Uterus (tissue), 4 donors: ENCODE measurements around the gene NOTCH3. TPM values are rescaled to one million over a fixed set of nuclear protein-coding genes. Genes with fewer than 3 reads are reported as not detected.
A peak's percentile ranks its signal among the peaks of the same experiment; 100 is the strongest.

Experiments
- DNase-seq, 2 donors: peaks; one replicate each; pipeline ENCODE4 v3.0.0-alpha.2; 2019 to 2020
- H3K27ac ChIP-seq, 2 donors: fragments of 200-600 bp; sonication (generic); 1 replicate in 1 of 2; 2 replicates in 1 of 2; pipeline ENCODE4 v1.5.1; 2016 to 2018
- H3K27me3 ChIP-seq, 2 donors: fragments of 200-600 bp; sonication (generic); one replicate each; pipeline ENCODE4 v1.5.1; 2018 to 2019; ENCODE audit warnings: control low read depth in 1 of 2
- H3K36me3 ChIP-seq, 2 donors: fragments of 200-600 bp; sonication (generic); one replicate each; pipeline ENCODE4 v1.5.1; 2019; ENCODE audit warnings: control low read depth in 1 of 2
- H3K4me1 ChIP-seq, 2 donors: fragments of 200-600 bp; sonication (generic); one replicate each; pipeline ENCODE4 v1.5.1; 2018 to 2019; ENCODE audit warnings: control low read depth in 1 of 2
- H3K4me3 ChIP-seq, 2 donors: fragments of 200-600 bp; sonication (generic); 1 replicate in 1 of 2; 2 replicates in 1 of 2; pipeline ENCODE4 v1.5.1; 2018 to 2019; ENCODE audit warnings: mild to moderate bottlenecking in 1 of 2
- H3K9me3 ChIP-seq, 2 donors: fragments of 200-600 bp; sonication (generic); one replicate each; pipeline ENCODE4 v1.5.1; 2019; ENCODE audit warnings: control low read depth in 1 of 2
- CTCF ChIP-seq, 4 experiments: fragments of 200-600 bp in 2 of 4; fragments of 450-650 bp in 2 of 4; sonication (generic) in 2 of 4; IDR thresholded peaks; one replicate each; pipeline ENCODE4 v1.5.1; 2016 to 2019; ENCODE audit warnings: antibody characterized with exemption in 4 of 4, mild to moderate bottlenecking in 2 of 4, moderate library complexity in 1 of 4
- POLR2A ChIP-seq, 2 donors: fragments of 450-650 bp; IDR thresholded peaks; one replicate each; pipeline ENCODE4 v1.6.1; 2016; ENCODE audit warnings: antibody characterized with exemption in 2 of 2, mild to moderate bottlenecking in 1 of 2, moderate library complexity in 1 of 2
- intact Hi-C: fragments of 100-400 bp; cut with DNase I; formaldehyde crosslinking; loops from one replicate; pipeline ENCODE4 v1.15.1; 2023; ENCODE audit warnings: low total_unique reads
- total RNA-seq, 4 donors: library from RNA; depleted of rRNA in 3 of 4; stranded (reverse); fragments of >200 nt in 3 of 4; gene quantifications; one replicate each; pipeline versions ENCODE4 v1.1.0 to v1.2.4, GENCODE V29; 2014 to 2023
- donor health status: DM: yes; HTN: yes; CAD: no.

NOTCH3 gene
- total RNA-seq, 4 donors from 2014 or later: 9.4 to 166 (median 96.9) TPM

GRCh38 chr19:15210323-15210781, 9.6 kb upstream of the NOTCH3 start:
- H3K4me1 ChIP-seq: no peaks in the 10 kb centered on the region
- no peaks in the 10 kb centered on the region for H3K27me3 ChIP-seq
- no peak for TF ChIP-seq CTCF (IDR thresholded peaks at IDR 0.05)
- TF ChIP-seq POLR2A (IDR thresholded peaks at IDR 0.05): no peak
- peak in 1 of 2 donors; percentile 56 for DNase-seq
- intact Hi-C loops: no loop called here
- H3K27ac ChIP-seq: peak overlapping the region; percentile 34 to 66
- H3K36me3 ChIP-seq: no peaks in the 10 kb centered on the region
- H3K9me3 ChIP-seq: no peaks in the 10 kb centered on the region
- H3K4me3 ChIP-seq: no peak overlapping the region

- H3K36me3 ChIP-seq: no peaks in the 10 kb centered on the region
- peak overlapping the region in 1 of 2 donors; percentile 55 for H3K4me3 ChIP-seq
- intact Hi-C loops: no loop called here
- peaks cover 0 to 8% of the 10 kb centered on the region in 2 donors for H3K4me1 ChIP-seq
- no peak for TF ChIP-seq CTCF (IDR thresholded peaks at IDR 0.05)
- TF ChIP-seq POLR2A (IDR thresholded peaks at IDR 0.05): no peak
- peak overlapping the region; percentile 11 to 86 for H3K27ac ChIP-seq
- no peaks in the 10 kb centered on the region for H3K27me3 ChIP-seq
- H3K9me3 ChIP-seq: no peaks in the 10 kb centered on the region
- DNase-seq: no peak
Observed at GRCh38 chr19:15201374-15202023, 704 bp upstream of the NOTCH3 start.

GRCh38 chr19:15199661-15200552, 888 bp downstream of the NOTCH3 start:
- peaks cover 0 to 16% of the 10 kb centered on the region in 2 donors for H3K4me1 ChIP-seq
- no peak for DNase-seq
- H3K36me3 ChIP-seq: no peaks in the 10 kb centered on the region
- H3K27ac ChIP-seq: peak overlapping the region; percentile 67 to 86
- H3K4me3 ChIP-seq: peak overlapping the region; percentile 32 to 55
- no peaks in the 10 kb centered on the region for H3K27me3 ChIP-seq
- intact Hi-C loops: loop anchor here (10.0 kb wide), 1 partner anchor 55 kb away; no protein-coding TSS in a partner anchor
- H3K9me3 ChIP-seq: no peaks in the 10 kb centered on the region
- TF ChIP-seq POLR2A (IDR thresholded peaks at IDR 0.05) (no peak), CTCF (IDR thresholded peaks at IDR 0.05) (no peak)

GRCh38 chr19:15198951-15199660, 1.7 kb downstream of the NOTCH3 start:
- peak overlapping the region; percentile 32 to 55 for H3K4me3 ChIP-seq
- intact Hi-C loops: loop anchor here (10.0 kb wide), 1 partner anchor 56 kb away; no protein-coding TSS in a partner anchor
- H3K4me1 ChIP-seq: peaks cover 0 to 16% of the 10 kb centered on the region in 2 donors
- TF ChIP-seq CTCF (IDR thresholded peaks at IDR 0.05) (no peak), POLR2A (IDR thresholded peaks at IDR 0.05) (no peak)
- H3K27me3 ChIP-seq: no peaks in the 10 kb centered on the region
- H3K36me3 ChIP-seq: no peaks in the 10 kb centered on the region
- H3K9me3 ChIP-seq: no peaks in the 10 kb centered on the region
- no peak for DNase-seq
- H3K27ac ChIP-seq: peak overlapping the region; percentile 67 to 86
